CD4-positive, alpha-beta T cell (primary cell): Measurements from ENCODE around the gene WNK1. TPM values are rescaled to one million over a fixed set of nuclear protein-coding genes. Genes with fewer than 3 reads are reported as not detected.
A peak's percentile ranks its signal among the peaks of the same experiment; 100 is the strongest.

Experiments used
- ATAC-seq: fragments of 200-7000 bp; cut with Tn5 transposase; one replicate; pipeline ENCODE4 v1.10.0; 2022; ENCODE audit warnings: mild to moderate bottlenecking; ENCODE audit not compliant: poor library complexity
- CTCF ChIA-PET: fragments of 350-600 bp; sonication (Branson Sonifier 250); formaldehyde crosslinking; loops from one replicate; lab custom pipeline; 2021; ENCODE audit warnings: antibody characterized with exemption, inconsistent platforms; lab: Charles Lee
- POLR2A ChIA-PET: fragments of 350-600 bp; sonication (Branson Sonifier 250); formaldehyde crosslinking; loops from one replicate; lab custom pipeline; 2021; ENCODE audit warnings: antibody characterized with exemption, inconsistent platforms; lab: Charles Lee
- DNase-seq, 14 experiments: peaks; one replicate each; pipeline ENCODE4 v3.0.0-alpha.2; 2013 to 2020; ENCODE audit warnings: mixed read lengths in 2 of 14
- H3K27ac ChIP-seq, 2 donors: one replicate each; pipeline versions ENCODE4 v1.5.1 to v1.7.0; 2013; ENCODE audit warnings: low read length in 2 of 2, low read depth in 1 of 2, mild to moderate bottlenecking in 1 of 2
- H3K27me3 ChIP-seq, 2 experiments: 1 replicate in 1 of 2; 2 replicates in 1 of 2; pipeline versions ENCODE4 v1.6.1 to v1.7.0; 2013; ENCODE audit warnings: low read length in 2 of 2, control low read depth in 1 of 2, mild to moderate bottlenecking in 1 of 2, moderate library complexity in 1 of 2; ENCODE audit not compliant: insufficient read depth in 2 of 2, control insufficient read depth in 1 of 2
- H3K36me3 ChIP-seq: one replicate; pipeline ENCODE4 v1.6.1; 2013; ENCODE audit warnings: low read length, control low read depth; ENCODE audit not compliant: insufficient read depth
- H3K4me1 ChIP-seq: one replicate; pipeline ENCODE4 v1.6.1; 2013; ENCODE audit warnings: low read length, control low read depth; ENCODE audit not compliant: insufficient read depth
- H3K4me3 ChIP-seq: one replicate; pipeline ENCODE4 v1.5.1; 2013; ENCODE audit warnings: mild to moderate bottlenecking, low read length, moderate library complexity
- H3K9me3 ChIP-seq, 2 experiments: 1 replicate in 1 of 2; 2 replicates in 1 of 2; pipeline versions ENCODE4 v1.6.1 to v1.7.0; 2013; ENCODE audit warnings: low read length in 2 of 2, mild to moderate bottlenecking in 2 of 2, control low read depth in 1 of 2, moderate library complexity in 1 of 2; ENCODE audit not compliant: control insufficient read depth in 1 of 2, insufficient read depth in 1 of 2
- H3K27ac Mint-ChIP-seq: one replicate; pipeline ENCODE4 v1.8.0; 2020; ENCODE audit warnings: mixed read lengths
- H3K27me3 Mint-ChIP-seq: one replicate; pipeline ENCODE4 v1.8.0; 2021; ENCODE audit warnings: mixed read lengths
- H3K36me3 Mint-ChIP-seq: one replicate; pipeline ENCODE4 v1.8.0; 2021; ENCODE audit warnings: low read depth, mixed read lengths
- H3K4me1 Mint-ChIP-seq: one replicate; pipeline ENCODE4 v1.8.0; 2021; ENCODE audit warnings: low read depth, mixed read lengths
- H3K4me3 Mint-ChIP-seq: one replicate; pipeline ENCODE4 v1.8.0; 2020; ENCODE audit warnings: mild to moderate bottlenecking, mixed read lengths
- H3K9me3 Mint-ChIP-seq: one replicate; pipeline ENCODE4 v1.8.0; 2020; ENCODE audit warnings: mixed read lengths
- CTCF ChIP-seq: fragments of 200-600 bp; IDR thresholded peaks from one replicate; pipeline ENCODE4 v1.8.0; 2022; ENCODE audit warnings: antibody characterized with exemption, mild to moderate bottlenecking
- intact Hi-C, 2 experiments: fragments of 100-400 bp; cut with DNase I in 1 of 2; cut with micrococcal nuclease in 1 of 2; formaldehyde crosslinking; loops; one replicate each; pipeline versions ENCODE4 v1.15.1 to v1.9.0; 2023 to 2025; cut with DNase I, micrococcal nuclease
- total RNA-seq, 174 experiments: library from RNA in 2 of 174; stranded (reverse) in 2 of 174; gene quantifications; one replicate each; pipeline ENCODE4 v1.2.3 and lab custom pipeline; 2021 to 2026

Gene WNK1
- total RNA-seq, 2 experiments from 2014 or later, result 193 to 198 TPM

- Mint-ChIP-seq H3K27ac (peak overlapping the region; percentile 1), H3K4me3 (no peak overlapping the region), H3K9me3 (no peaks in the 10 kb centered on the region), H3K36me3 (peaks cover 93% of the 10 kb centered on the region), H3K4me1 (peaks cover 24% of the 10 kb centered on the region), H3K27me3 (no peaks in the 10 kb centered on the region)
- Histone ChIP-seq H3K9me3 (no peaks in the 10 kb centered on the region), H3K4me1 (peaks cover 8% of the 10 kb centered on the region), H3K36me3 (peaks cover 96% of the 10 kb centered on the region), H3K27me3 (no peaks in the 10 kb centered on the region), H3K4me3 (no peak overlapping the region), H3K27ac (no peak overlapping the region)
- no peak for DNase-seq
- ChIA-PET CTCF (interaction anchor here (0.6 kb wide), 1 partner anchor 189 kb away, joined by 3 read pairs; no protein-coding TSS in a partner anchor), POLR2A (no interaction called here)
- TF ChIP-seq CTCF, result no peak
- intact Hi-C loops, result no loop called here
- no peak for ATAC-seq
Observed at GRCh38 chr12:911191-911826, 158.9 kb downstream of the WNK1 start.

GRCh38 chr12:912466-913235 is 160.3 kb downstream of the WNK1 start:
- peaks cover 10% of the 10 kb centered on the region for H3K4me1 ChIP-seq
- DNase-seq (no peak), ATAC-seq (no peak)
- TF ChIP-seq CTCF, result no peak
- H3K9me3 Mint-ChIP-seq, result no peaks in the 10 kb centered on the region
- no peaks in the 10 kb centered on the region for H3K27me3 Mint-ChIP-seq
- no peak overlapping the region for H3K4me3 ChIP-seq
- peaks cover 96% of the 10 kb centered on the region for H3K36me3 ChIP-seq
- no peak overlapping the region for H3K4me3 Mint-ChIP-seq
- no peaks in the 10 kb centered on the region for H3K9me3 ChIP-seq
- peaks cover 28% of the 10 kb centered on the region for H3K4me1 Mint-ChIP-seq
- intact Hi-C loops, result no loop called here
- H3K27me3 ChIP-seq, result no peaks in the 10 kb centered on the region
- POLR2A ChIA-PET, result no interaction called here
- no peak overlapping the region for H3K27ac Mint-ChIP-seq
- CTCF ChIA-PET, result no interaction called here
- H3K36me3 Mint-ChIP-seq, result peaks cover 92% of the 10 kb centered on the region
- no peak overlapping the region for H3K27ac ChIP-seq

DNA sequence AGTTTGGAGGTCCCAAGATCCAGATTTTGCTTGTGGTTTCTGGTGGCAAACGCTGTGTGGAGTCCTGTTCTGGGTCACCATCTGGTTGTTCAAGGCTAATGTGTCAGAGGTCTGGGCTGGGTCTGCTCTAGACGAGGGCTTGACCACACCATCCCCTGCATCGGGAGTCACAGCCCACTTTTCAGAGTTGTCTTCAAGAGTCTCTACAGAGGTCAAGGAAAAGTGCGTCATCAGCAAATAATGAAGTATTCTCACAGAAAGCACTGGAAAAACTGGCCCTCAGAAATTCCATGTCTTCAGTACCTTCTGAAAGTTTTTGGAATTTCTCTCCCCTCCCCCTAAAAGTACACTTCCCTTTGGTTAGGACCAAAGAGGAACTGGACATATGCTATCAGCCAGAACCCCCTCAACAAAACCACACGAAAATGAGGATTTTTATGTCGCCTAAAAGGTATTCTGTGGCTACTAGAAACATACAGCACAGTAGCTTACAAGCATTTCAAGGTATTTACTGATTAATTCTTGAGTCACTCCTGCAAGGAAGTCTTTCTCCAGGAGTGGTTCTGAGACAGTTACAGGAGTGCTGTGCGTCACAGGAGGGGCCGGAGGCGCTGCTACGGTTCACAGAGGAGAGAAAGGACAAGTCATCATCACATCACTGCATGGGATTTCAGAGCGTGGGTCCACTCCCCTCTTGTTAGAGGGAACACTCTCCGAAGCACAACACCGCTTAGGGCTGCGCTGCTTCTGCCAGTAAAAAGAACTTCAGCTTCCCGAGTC is 161.7 kb downstream of the WNK1 start:
- Mint-ChIP-seq H3K27ac (peak overlapping the region; percentile 75), H3K9me3 (no peaks in the 10 kb centered on the region), H3K4me3 (no peak overlapping the region), H3K36me3 (peaks cover 90% of the 10 kb centered on the region), H3K27me3 (no peaks in the 10 kb centered on the region), H3K4me1 (peaks cover 23% of the 10 kb centered on the region)
- TF ChIP-seq CTCF, result no peak
- no peak overlapping the region for H3K4me3 ChIP-seq
- ChIA-PET CTCF (interaction anchor here (0.7 kb wide), 1 partner anchor 27 kb away, joined by 3 read pairs; no protein-coding TSS in a partner anchor), POLR2A (no interaction called here)
- H3K36me3 ChIP-seq, result peaks cover 92% of the 10 kb centered on the region
- intact Hi-C loops, result no loop called here
- DNase-seq (peak in 1 of 14 experiments; percentile 25), ATAC-seq (no peak)
- no peak overlapping the region for H3K27ac ChIP-seq
- no peaks in the 10 kb centered on the region for H3K9me3 ChIP-seq
- H3K4me1 ChIP-seq, result peaks cover 10% of the 10 kb centered on the region
- no peaks in the 10 kb centered on the region for H3K27me3 ChIP-seq
